Peyer's patch (tissue), 4 donors: Measurements from ENCODE around the gene PRSS36.

Experiments used
- POLR2A ChIP-seq, 2 donors: fragments of 450-650 bp; IDR thresholded peaks; one replicate each; pipeline ENCODE4 v1.5.1; 2017; ENCODE audit warnings: antibody characterized with exemption in 2 of 2, mild to moderate bottlenecking in 2 of 2, moderate library complexity in 2 of 2
- TF ChIP-seq, protein P1 (sequence below), 6 experiments: fragments of 450-650 bp in 4 of 6; fragments of 200-600 bp in 2 of 6; sonication (generic) in 1 of 6; IDR thresholded peaks; one replicate each; pipeline ENCODE4 v1.5.1; 2017 to 2019; ENCODE audit warnings: antibody characterized with exemption in 6 of 6, mild to moderate bottlenecking in 3 of 6, moderate library complexity in 1 of 6

DNA sequence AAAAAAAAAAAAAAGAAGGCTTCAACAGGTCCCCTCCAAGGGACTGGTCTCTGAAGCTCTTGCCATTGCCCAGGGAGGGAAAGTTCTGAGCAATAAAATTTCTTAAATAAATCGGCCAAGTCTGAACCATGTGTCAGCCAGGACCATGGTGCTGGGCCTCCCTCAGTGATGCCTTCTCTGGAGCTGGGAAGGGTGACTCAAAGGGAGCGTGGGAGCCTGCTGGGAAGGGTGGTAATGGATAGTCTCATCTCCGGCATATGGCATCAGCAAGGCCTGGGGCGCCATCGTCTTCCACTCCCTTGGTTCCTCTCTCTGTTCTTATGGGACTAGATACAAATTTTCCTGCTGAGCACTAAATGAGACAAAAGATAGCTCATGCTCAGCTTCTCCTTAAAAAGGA lies 57.5 kb downstream of the PRSS36 start:
- no peak for TF ChIP-seq POLR2A (IDR thresholded peaks at IDR 0.05)
- TF ChIP-seq, protein P1, sequence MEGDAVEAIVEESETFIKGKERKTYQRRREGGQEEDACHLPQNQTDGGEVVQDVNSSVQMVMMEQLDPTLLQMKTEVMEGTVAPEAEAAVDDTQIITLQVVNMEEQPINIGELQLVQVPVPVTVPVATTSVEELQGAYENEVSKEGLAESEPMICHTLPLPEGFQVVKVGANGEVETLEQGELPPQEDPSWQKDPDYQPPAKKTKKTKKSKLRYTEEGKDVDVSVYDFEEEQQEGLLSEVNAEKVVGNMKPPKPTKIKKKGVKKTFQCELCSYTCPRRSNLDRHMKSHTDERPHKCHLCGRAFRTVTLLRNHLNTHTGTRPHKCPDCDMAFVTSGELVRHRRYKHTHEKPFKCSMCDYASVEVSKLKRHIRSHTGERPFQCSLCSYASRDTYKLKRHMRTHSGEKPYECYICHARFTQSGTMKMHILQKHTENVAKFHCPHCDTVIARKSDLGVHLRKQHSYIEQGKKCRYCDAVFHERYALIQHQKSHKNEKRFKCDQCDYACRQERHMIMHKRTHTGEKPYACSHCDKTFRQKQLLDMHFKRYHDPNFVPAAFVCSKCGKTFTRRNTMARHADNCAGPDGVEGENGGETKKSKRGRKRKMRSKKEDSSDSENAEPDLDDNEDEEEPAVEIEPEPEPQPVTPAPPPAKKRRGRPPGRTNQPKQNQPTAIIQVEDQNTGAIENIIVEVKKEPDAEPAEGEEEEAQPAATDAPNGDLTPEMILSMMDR (IDR thresholded peaks at IDR 0.05), result no peak
